ENCODE measurements around the gene OR8B4. TPM values are rescaled to one million over a fixed set of nuclear protein-coding genes. Genes with fewer than 3 reads are reported as not detected.
"Not testable (repeated sequence)": the region's sequence is repeated elsewhere in the genome, so short reads cannot be mapped to it uniquely, and the experiment has no call there.

The OR8B4 gene
- total and polyA plus RNA-seq, 12 donors = not detected

DNA sequence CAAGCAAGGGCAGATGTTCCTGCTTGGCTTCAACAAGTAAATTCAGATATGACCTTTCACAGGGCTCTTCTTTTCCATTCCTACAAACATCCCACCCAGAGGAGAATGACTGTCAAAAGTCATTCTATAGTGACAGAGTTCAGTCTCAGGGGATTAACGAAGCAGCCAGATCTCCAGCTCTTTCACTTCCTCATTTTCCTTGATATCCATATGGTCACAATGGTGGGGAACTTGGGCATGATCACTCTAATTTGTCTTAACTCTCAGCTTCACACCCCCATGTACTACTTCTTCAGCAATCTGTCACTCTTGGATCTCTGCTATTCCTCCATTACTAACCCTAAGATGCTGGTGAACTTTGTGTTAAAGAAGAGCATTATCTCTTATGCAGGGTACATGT, 35.8 kb upstream of the OR8B4 start:
- DNase-seq (no peak), ATAC-seq (no peak)
- intact Hi-C loops (cut with DNase I) = no loop called here
- H3K9me3 ChIP-seq = no peaks in the 10 kb centered on the region
- no peak overlapping the region for H3K27ac ChIP-seq
- H3K36me3 ChIP-seq = no peaks in the 10 kb centered on the region
- no peak overlapping the region for H3K4me3 ChIP-seq
- WGBS, 2 donors = 77% methylated on average over 1 of the region's 1 CpG
- peaks cover 0 to 3% (median 0%) of the 10 kb centered on the region in 9 donors for H3K4me1 ChIP-seq
- TF ChIP-seq, protein P1, sequence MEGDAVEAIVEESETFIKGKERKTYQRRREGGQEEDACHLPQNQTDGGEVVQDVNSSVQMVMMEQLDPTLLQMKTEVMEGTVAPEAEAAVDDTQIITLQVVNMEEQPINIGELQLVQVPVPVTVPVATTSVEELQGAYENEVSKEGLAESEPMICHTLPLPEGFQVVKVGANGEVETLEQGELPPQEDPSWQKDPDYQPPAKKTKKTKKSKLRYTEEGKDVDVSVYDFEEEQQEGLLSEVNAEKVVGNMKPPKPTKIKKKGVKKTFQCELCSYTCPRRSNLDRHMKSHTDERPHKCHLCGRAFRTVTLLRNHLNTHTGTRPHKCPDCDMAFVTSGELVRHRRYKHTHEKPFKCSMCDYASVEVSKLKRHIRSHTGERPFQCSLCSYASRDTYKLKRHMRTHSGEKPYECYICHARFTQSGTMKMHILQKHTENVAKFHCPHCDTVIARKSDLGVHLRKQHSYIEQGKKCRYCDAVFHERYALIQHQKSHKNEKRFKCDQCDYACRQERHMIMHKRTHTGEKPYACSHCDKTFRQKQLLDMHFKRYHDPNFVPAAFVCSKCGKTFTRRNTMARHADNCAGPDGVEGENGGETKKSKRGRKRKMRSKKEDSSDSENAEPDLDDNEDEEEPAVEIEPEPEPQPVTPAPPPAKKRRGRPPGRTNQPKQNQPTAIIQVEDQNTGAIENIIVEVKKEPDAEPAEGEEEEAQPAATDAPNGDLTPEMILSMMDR (IDR thresholded peaks at IDR 0.05) = no peak
- no peaks in the 10 kb centered on the region for H3K27me3 ChIP-seq

DNA sequence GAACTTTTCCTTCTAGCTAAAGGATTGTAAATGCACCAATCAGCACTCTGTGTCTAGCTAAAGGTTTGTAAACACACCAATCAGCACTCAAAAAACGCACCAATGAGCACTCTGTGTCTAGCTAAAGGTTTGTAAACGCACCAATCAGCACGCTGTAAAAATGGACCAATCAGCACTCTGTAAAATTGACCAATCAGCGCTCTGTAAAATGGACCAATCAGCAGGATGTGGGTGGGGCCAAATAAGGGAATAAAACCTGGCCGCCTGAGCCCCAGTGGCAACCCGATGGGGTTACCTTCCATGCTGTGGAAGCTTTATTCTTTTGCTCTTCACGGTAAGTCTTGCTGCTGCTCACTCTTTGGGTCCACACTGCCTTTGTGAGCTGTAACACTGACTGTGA, 34.7 kb upstream of the OR8B4 start:
- H3K4me1 ChIP-seq = not testable (repeated sequence)

DNA sequence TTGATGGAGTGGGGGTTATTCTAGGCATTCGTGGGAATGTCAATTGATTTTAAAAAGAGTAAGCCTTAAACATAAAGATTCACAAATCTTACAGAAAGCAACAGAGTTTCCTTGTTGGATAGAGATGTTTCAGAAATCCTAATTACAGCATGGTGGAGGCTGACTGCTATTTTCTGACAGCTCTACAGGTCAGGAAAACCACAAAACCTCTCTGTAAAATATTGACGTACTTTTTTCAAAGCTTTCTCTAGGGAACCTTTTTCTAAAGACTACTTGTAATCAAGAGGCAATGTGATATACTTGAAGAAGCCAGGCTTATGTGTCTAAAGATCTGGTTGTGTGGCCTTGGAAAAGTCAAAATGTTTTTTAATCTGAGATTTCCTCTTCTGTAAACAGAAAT, 29.9 kb upstream of the OR8B4 start:
- TF ChIP-seq, protein P1 (IDR thresholded peaks at IDR 0.05) = no peak
- no peaks in the 10 kb centered on the region for H3K27me3 ChIP-seq
- H3K4me3 ChIP-seq = no peak overlapping the region
- no peak for DNase-seq
- 38 to 77% methylated on average over 2 of the region's 2 CpGs for WGBS, 2 donors
- H3K27ac ChIP-seq = no peak overlapping the region
- H3K9me3 ChIP-seq = peaks cover 0 to 16% (median 0%) of the 10 kb centered on the region in 11 donors
- intact Hi-C loops (cut with DNase I) = no loop called here
- no peaks in the 10 kb centered on the region for H3K4me1 ChIP-seq
- ATAC-seq = no peak
- H3K36me3 ChIP-seq = no peaks in the 10 kb centered on the region

More for the DNA sequence above, 34.7 kb upstream of the OR8B4 start:
- ATAC-seq; H3K27me3 ChIP-seq; H3K9me3 ChIP-seq; intact Hi-C loops (cut with DNase I); DNase-seq; H3K36me3 ChIP-seq; H3K4me3 ChIP-seq; H3K27ac ChIP-seq: not testable (repeated sequence)
- 90 to 94% methylated on average over 7 of the region's 7 CpGs for WGBS, 2 donors

DNA sequence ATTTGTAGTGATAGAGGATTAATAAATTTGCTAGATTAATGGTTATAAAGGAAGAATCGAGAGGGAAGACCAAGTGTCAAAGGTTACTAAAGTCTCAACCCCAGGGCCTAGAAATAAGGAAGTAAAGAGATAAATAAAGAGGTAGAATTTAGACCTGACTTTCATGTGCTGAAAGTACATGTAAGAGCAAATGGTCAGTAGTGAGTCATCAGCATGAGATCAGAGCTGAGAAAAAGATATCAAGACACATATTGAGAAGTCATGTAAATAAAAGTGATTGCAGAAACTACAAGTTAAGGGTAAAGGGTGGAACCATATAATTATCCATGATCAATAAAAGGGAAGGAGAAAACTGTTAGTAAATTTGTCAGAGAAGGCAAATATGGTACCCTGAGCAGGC, 22.2 kb upstream of the OR8B4 start:
- Histone ChIP-seq H3K27ac (no peak overlapping the region), H3K27me3 (no peaks in the 10 kb centered on the region), H3K9me3 (peaks cover 0 to 9% (median 0%) of the 10 kb centered on the region in 11 donors), H3K4me1 (no peaks in the 10 kb centered on the region), H3K4me3 (no peak overlapping the region), H3K36me3 (no peaks in the 10 kb centered on the region)
- DNase-seq (no peak), ATAC-seq (no peak)
- intact Hi-C loops (cut with DNase I) = no loop called here
- TF ChIP-seq, protein P1 (IDR thresholded peaks at IDR 0.05) = no peak
- 78 to 88% methylated on average over 1 of the region's 1 CpG for WGBS, 2 donors

DNA sequence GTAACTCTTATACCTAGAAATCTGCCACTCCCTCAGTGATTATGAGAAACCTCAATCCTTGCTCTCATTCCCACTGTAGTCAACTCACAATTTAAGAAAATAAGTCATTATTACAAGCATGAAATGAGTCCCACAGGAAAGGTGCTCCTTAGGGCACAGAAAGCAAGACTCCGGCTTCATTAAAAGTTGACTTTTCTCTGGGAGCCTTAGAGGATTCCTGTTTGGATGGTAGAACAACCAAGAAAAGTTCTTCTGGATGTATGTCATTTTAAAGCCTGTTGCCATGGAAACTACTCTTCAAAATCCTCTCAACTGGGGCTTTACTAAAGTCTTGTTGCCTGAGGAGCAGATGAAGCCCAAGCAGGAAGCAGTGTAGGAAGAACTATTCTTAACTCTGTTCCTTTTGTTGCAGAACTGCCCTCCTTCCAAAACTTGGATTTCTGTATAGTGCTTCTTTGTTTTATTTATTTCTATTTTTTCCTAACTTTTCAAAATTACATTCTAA, 21.0 kb upstream of the OR8B4 start, which contains the start of gene OR8B8:
Gene OR8B8 (minus strand): TSS at position 51 of the 505 bp plus-strand sequence. CDS start 4,611 bp downstream, outside the sequence.
- H3K4me3 ChIP-seq = no peak within 1 kb of the TSS
- no peak within 1 kb of the TSS for H3K27ac ChIP-seq
- TF ChIP-seq, protein P1 (IDR thresholded peaks at IDR 0.05) = no peak
- intact Hi-C loops (cut with DNase I) = no loop called here
- no peaks in the 10 kb centered on the region for H3K36me3 ChIP-seq
- WGBS, 2 donors = 91 to 100% methylated on average over 1 of the region's 1 CpG
- no peaks in the 10 kb centered on the region for H3K4me1 ChIP-seq
- peaks cover 0 to 8% (median 0%) of the 10 kb centered on the region in 11 donors for H3K9me3 ChIP-seq
- H3K27me3 ChIP-seq = peaks cover 0 to 6% (median 0%) of the 10 kb centered on the region in 7 donors
- ATAC-seq (no peak), DNase-seq (no peak)

All from heart right ventricle (tissue), 16 donors.